HL-60/S4 treated with retinoic acid at 250 ng/mL for 4 days and 3 days (cell line): ENCODE results near the gene CDK17.
"Not testable (repeated sequence)": the region's sequence is repeated elsewhere in the genome, so short reads cannot be mapped to it uniquely, and the experiment has no call there.

Source experiments
- in situ Hi-C: fragments of 300-500 bp; cut with MboI; formaldehyde crosslinking; loops from 2 replicates; pipeline ENCODE4 v1.7.0; 2022; ENCODE audit warnings: low sequenced_read_pairs

The CDK17 gene

GRCh38 chr12:96359328-96359727, 40.9 kb downstream of the CDK17 start:
- in situ Hi-C loops = no loop called here

GRCh38 chr12:96356831-96357230, 43.4 kb downstream of the CDK17 start:
- in situ Hi-C loops = no loop called here

GRCh38 chr12:96354844-96355534, 45.2 kb downstream of the CDK17 start:
- in situ Hi-C loops = no loop called here

GRCh38 chr12:96354326-96354725, 45.9 kb downstream of the CDK17 start:
- in situ Hi-C loops = no loop called here

GRCh38 chr12:96352161-96352835, 47.9 kb downstream of the CDK17 start:
- in situ Hi-C loops = no loop called here

- in situ Hi-C loops = no loop called here
These were observed 49.3 kb downstream of the CDK17 start for GRCh38 chr12:96350982-96351381.

- in situ Hi-C loops = no loop called here
These were observed 53.0 kb downstream of the CDK17 start for GRCh38 chr12:96347130-96347699.

GRCh38 chr12:96346716-96347115, 53.5 kb downstream of the CDK17 start:
- in situ Hi-C loops = not testable (repeated sequence)

- in situ Hi-C loops = no loop called here
These were observed 56.0 kb downstream of the CDK17 start for GRCh38 chr12:96344124-96344695.

GRCh38 chr12:96343347-96343954, 56.8 kb downstream of the CDK17 start:
- in situ Hi-C loops = no loop called here

GRCh38 chr12:96339666-96340065, 60.6 kb downstream of the CDK17 start:
- in situ Hi-C loops = not testable (repeated sequence)

GRCh38 chr12:96338852-96339471, 61.3 kb downstream of the CDK17 start:
- in situ Hi-C loops = no loop called here

- in situ Hi-C loops = no loop called here
These were observed 62.3 kb downstream of the CDK17 start for GRCh38 chr12:96337953-96338352.

GRCh38 chr12:96336489-96336888, 63.8 kb downstream of the CDK17 start:
- in situ Hi-C loops = no loop called here

GRCh38 chr12:96335270-96335669, 65.0 kb downstream of the CDK17 start:
- in situ Hi-C loops = no loop called here

GRCh38 chr12:96334502-96334901, 65.7 kb downstream of the CDK17 start:
- in situ Hi-C loops = no loop called here

- in situ Hi-C loops = no loop called here
These were observed 70.7 kb downstream of the CDK17 start for GRCh38 chr12:96329545-96329944.

GRCh38 chr12:96329018-96329417, 71.2 kb downstream of the CDK17 start:
- in situ Hi-C loops = no loop called here

- in situ Hi-C loops = no loop called here
These were observed 72.3 kb downstream of the CDK17 start for GRCh38 chr12:96327889-96328288.

GRCh38 chr12:96327346-96327745, 72.9 kb downstream of the CDK17 start:
- in situ Hi-C loops = no loop called here

GRCh38 chr12:96326628-96327227, 73.5 kb downstream of the CDK17 start:
- in situ Hi-C loops = no loop called here
